SH-SY5Y (cell line): Measurements from ENCODE around the gene FAS.

ENCODE experiments used
- GATA2 ChIP-seq: IDR thresholded peaks from 2 replicates; pipeline ENCODE4 v1.6.1; 2011; ENCODE audit warnings: mild to moderate bottlenecking, low read depth, low read length
- GATA3 ChIP-seq: IDR thresholded peaks from 2 replicates; pipeline ENCODE4 v1.6.1; 2011; ENCODE audit warnings: low read depth, mild to moderate bottlenecking, low read length, moderate library complexity

FAS gene

GRCh38 chr10:89032141-89032891 is 41.7 kb downstream of the FAS start:
- TF ChIP-seq GATA3 (no peak), GATA2 (no peak)

GRCh38 chr10:89035461-89035860 is 44.9 kb downstream of the FAS start:
- TF ChIP-seq GATA2 (no peak), GATA3 (no peak)

- no peak for TF ChIP-seq GATA3
- TF ChIP-seq GATA2, result no peak
Observed at GRCh38 chr10:89037096-89037495, 46.5 kb downstream of the FAS start.

GRCh38 chr10:89042562-89042961 is 52.0 kb downstream of the FAS start:
- TF ChIP-seq GATA2 (no peak), GATA3 (no peak)

GRCh38 chr10:89043052-89043451 is 52.5 kb downstream of the FAS start:
- no peak for TF ChIP-seq GATA3
- no peak for TF ChIP-seq GATA2

- TF ChIP-seq GATA2, result no peak
- TF ChIP-seq GATA3, result no peak
Observed at GRCh38 chr10:89047397-89047796, 56.8 kb downstream of the FAS start.

GRCh38 chr10:89051593-89051992 is 61.0 kb downstream of the FAS start:
- TF ChIP-seq GATA2 (no peak), GATA3 (no peak)

- TF ChIP-seq GATA3 (no peak), GATA2 (no peak)
Observed at GRCh38 chr10:89053555-89053954, 63.0 kb downstream of the FAS start.

GRCh38 chr10:89055159-89055558 is 64.6 kb downstream of the FAS start:
- TF ChIP-seq GATA3 (no peak), GATA2 (no peak)

GRCh38 chr10:89062861-89063260 is 72.3 kb downstream of the FAS start:
- TF ChIP-seq GATA2 (no peak), GATA3 (no peak)

GRCh38 chr10:89063465-89063864 is 72.9 kb downstream of the FAS start:
- TF ChIP-seq GATA2 (no peak), GATA3 (no peak)

- TF ChIP-seq GATA3 (no peak), GATA2 (no peak)
Observed at GRCh38 chr10:89064748-89065147, 74.2 kb downstream of the FAS start.
